Cardiac septum (tissue), 1 donor: ENCODE measurements around the gene TET2. TPM values are rescaled to one million over a fixed set of nuclear protein-coding genes. Genes with fewer than 3 reads are reported as not detected.

Experiments used
- DNase-seq: peaks from one replicate; pipeline ENCODE4 v3.0.0-alpha.2; 2020; ENCODE audit warnings: low spot score
- intact Hi-C: fragments of 100-400 bp; cut with DNase I; formaldehyde crosslinking; loops from one replicate; pipeline ENCODE4 v1.14.0; 2022
- total RNA-seq: library from RNA; stranded (reverse); fragmentation: NEBNext Ultra II Directional; extraction: Animal tissue kit (Norgen Biotek cat#: 25700); gene quantifications from one replicate; pipeline ENCODE4 v1.2.1, GENCODE V29; 2021
- donor health status: DM: no; HTN: no; CAD: no.

TET2 gene
- total RNA-seq, 1 donor from 2014 or later = 19.5 TPM

DNA sequence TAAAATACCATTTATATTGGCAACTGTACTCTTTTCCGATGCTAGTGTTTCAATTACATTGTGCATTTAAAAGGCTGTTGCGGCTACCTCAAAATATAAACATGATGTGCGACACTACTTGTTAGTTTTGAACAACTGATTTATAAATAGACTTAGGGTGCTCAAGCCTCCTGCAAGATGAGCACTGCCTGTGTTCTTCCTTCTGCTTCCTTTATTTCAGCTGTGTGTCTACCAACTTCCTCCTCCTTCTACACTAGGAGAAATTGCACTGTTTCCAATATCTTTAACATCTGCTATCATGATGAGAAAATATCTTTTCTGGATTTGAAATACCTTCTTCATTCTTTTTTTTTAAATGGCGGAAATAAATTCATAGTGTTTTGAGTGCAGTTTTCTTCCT, 24.0 kb downstream of the TET2 start:
- intact Hi-C loops = no loop called here

DNA sequence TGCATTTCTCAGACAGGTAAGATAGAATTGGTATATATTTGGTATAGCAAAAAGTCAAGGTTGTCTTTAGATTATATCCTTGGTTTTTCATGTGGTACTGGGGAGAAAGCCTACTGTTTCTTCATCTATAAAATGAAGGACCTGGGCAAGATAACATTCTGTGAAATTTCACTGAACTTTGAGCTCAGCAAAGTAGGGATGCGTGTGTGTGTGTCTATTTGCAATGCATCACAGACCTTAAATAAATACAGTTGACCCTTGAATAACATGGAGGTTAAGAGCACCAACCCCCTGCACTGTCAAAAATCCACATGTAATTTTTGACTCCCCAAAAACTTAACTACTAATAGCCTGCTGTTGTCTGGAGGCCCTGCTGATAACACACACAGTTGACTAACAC, 25.2 kb downstream of the TET2 start:
- intact Hi-C loops = no loop called here

More for the DNA sequence above, 24.0 kb downstream of the TET2 start:
- DNase-seq = no peak

DNA sequence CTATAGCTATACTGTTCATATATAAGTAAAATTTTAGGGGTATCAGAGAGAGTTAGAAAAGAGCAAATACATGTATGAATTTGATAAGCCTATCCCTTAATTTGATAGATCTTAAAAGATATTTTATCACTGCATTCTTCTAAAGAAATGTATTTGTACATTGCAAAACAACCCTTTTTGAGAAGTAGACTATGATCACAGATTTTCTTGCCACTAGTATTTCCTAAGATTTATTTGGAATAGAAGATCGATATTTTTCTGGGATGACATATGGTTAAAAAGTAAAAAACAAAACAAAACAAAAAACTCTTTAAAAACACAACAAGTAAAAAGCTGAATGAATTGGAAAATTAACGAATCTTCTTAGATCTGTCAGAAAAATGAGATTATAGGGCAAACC, 27.4 kb downstream of the TET2 start:
- no peak for DNase-seq
- intact Hi-C loops = no loop called here

More for the DNA sequence above, 25.2 kb downstream of the TET2 start:
- DNase-seq = no peak

DNA sequence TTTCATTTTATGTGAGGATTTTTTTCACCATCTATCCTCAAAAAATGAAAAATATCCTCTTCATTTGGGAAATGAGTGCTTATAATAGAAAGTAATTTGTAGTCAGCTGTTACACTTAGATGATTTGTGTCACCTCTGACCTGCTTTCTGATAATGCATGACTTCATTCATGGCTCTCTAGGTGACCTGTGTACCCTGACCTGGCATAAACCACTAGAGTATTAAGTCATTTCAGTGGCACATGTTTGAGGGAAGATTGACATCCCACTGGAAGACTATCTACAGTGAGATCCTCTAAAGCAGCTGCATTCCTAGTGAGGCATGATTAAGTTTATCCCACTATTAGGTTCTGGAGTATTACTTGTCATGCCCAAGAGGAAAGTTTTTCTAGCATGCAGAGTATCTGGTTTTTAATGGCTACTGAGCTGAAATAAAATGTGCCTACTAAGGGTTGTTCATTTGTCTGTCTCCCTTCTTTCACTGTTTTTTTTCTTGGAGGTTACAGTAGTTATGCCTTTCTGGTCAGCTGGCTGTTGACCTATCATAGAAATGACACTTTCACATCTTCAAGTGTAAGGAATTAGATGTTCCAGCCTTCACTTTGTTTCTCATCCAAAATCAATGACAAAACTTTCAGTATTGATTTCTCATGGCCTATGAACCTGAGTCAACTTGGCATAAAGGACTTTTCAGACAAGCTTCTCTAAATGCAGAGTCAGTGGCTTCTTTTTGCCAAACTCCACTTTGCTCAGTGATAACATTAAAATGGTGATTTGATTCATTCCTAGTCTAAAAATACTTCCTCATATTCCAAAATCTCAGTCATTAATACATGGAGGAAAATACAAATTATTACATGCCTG, 33.1 kb downstream of the TET2 start:
- DNase-seq = no peak
- intact Hi-C loops = no loop called here

DNA sequence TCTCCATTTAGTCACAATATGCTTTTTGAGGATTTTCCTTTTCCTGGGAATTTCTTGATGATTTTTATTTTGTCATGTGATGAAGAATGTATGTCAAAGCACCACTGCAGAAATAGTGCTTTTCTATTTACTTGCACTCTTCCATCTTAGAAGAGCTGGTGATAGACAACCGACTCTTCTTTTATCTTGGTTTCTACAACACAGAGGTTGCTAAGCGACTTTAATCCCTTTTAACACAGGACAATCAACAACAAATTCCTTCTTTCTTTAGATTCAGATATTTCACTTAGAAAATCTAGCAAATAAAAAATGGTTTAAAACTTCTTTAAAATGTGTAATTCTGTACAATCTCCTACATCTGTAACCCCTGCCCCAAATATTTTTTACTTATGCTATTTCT, 34.6 kb downstream of the TET2 start:
- no peak for DNase-seq
- intact Hi-C loops = no loop called here

DNA sequence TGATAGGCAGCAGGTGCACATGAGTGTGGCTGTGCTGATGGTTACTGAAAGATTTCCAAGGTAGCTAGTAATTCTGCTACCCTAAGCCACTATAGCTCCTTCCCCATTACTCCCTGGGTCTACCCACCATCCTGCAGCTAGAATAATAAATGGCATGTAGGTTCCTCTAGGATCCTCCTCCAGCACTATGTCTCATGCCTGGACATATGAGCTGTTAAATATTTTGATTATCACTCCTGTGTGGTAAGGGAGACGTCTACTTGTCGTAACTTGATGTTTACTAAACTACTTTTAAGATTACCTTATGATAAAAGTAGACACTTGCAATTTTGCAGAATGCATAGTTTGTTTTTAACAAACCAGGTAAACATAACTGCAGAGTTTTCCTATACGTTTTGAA, 35.5 kb downstream of the TET2 start:
- no peak for DNase-seq
- intact Hi-C loops = no loop called here

DNA sequence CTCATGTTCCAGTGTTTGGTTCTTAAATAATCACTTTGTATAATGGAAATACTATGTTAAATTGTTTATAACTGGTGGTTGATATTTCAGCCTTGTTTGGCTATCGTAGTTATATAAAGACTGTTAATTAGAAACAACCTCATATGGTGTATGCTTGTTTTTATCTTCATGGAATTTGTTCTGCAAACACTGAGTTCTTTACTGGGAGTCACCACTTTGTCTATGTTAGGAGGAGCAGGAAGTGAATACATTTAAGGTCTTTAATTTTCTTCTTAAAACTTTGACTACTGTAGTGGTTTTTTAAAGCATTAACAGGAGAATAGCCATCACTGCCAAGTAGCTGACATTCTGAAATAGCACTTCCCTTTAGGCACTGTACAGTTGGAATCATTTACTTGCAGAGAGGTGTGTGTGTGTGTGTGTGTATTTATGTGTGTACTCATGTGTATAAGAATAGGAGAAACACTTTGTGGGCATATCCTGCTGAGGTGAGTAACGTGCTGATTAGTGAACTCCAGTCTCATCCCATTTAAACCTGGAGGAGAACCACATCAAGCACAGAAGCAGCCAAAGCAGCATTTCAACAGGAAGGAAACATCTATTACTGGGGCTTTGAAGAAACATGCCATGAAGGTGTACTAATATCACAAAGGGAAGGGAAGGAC, 37.8 kb downstream of the TET2 start:
- intact Hi-C loops = no loop called here
- no peak for DNase-seq

DNA sequence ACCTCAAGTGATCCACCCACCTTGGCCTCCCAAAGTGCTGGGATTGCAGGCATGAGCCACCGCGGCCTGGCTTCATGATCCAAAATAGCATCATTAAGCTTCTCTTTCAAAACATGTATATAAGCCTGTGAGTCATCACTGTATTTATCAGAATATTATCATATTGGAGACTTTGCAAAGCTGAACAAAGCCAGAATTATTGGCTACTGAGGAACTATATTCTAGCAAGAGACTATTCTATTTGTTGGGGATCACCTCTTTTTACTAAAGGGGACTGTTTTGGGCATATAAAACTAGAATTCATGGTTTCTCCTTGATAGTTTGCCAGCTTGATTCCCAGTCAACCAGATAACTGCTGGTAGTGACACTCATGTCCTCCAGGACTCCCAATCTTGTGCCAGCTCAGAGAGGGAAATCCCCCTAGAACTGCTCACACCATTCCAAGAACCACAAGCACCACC, 40.1 kb downstream of the TET2 start:
- intact Hi-C loops = loop anchor here (5.0 kb wide), 1 partner anchor 51 kb away; no protein-coding TSS in a partner anchor
- DNase-seq = no peak

DNA sequence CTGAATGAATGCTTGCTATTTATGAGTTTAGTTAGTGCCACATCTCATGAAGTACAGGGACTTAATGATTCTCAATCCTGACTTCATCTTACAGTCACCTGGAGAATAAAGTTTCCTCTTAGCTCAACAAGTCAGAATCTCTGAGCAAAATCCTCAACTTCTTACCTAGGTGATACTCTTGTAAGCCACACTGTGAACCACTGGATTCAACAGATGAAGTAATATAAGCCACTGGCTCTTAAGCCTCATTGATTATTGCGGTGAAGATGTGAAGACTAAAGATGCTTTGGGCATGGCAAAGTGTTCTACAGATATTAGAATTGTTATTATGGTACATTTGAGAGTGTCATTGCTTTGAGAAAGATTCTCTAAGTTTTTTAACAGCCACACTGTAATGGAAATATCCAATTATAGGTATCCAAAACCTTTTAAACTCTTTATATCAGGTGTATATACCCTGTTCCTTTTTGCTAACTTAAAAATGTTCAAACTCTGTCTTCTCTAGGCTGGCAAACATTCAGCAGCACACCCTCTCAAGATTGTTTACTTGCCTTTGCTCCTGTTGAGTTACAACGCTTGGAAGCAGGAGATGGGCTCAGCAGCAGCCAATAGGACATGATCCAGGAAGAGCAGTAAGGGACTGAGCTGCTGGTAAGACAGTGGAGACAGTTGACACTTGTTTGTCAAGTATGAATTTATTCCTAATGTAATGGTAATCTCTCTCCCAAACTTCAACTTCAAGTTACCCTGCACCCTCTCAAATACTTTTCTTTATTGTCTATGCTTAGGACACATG, 43.4 kb downstream of the TET2 start:
- DNase-seq = no peak
- intact Hi-C loops = loop anchor here (2.0 to 5.0 kb wide), 2 partner anchors 43 to 47 kb away; partner anchors contain the start of gene TET2

DNA sequence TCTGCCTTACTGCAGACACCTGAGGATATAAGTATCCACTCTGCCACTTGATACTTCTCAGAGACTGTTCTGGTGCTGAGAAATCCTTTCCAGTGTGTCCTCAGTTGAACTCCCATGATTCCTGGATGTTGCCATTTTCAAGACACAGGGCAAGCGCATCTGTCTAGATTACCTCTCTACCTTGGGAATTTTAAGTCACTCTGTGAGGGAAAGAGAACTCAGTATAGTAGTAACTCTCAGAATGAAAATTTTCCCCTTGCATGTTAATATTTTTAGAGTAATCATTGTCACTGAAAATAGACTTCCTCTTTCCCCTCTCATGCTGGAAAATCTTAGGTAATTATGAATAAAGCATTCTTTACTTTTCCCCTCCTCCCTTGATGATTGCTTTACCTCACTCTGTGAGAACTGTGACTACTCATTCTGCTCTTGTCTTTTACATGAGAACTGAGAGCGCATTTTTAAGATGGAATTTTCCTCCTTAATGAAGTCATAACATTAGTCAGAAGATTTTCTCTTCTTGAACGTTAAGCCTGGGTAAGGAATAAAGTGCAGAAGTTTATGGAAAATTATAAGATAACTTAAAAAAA, 45.0 kb downstream of the TET2 start:
- no peak for DNase-seq
- intact Hi-C loops = loop anchor here (2.0 kb wide), 1 partner anchor 45 kb away; the partner anchor contains the start of gene TET2

DNA sequence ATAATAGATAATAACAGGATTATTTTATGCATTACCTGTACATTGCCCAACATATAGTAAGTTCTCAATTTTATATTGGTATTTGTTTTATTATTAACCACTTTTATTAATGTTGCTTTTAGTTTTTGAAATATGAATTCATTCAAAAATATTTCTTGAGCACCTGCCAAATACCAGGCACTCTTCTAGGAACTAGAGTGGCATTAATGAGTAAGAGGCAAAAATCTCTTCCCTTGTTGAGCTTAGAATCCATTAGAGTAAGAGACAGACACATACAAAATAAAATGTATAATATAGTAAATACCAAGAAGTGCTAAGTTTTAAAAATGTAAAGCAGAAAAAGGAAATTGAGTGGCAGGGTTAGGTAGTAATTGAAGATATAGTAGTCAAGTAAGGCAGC, 45.8 kb downstream of the TET2 start:
- DNase-seq = no peak
- intact Hi-C loops = no loop called here

DNA sequence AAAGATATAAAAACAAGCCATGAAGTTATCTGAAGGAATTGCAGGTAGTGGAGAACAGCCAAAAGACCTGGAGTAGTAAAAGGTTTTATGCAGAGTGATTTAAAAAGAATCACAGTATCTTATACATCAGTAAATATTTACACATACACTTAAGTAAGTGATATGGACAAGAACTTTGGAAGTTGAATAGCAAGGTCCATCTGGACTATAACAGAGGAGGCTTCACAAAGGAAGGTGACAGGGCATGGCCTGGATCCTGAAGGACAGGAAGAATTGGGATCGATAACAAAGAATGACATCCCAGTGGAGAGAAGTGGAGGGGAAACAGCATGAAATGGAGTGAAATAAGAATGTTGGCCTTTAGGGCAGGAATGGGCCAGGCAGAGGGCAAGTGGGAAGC, 46.2 kb downstream of the TET2 start:
- no peak for DNase-seq
- intact Hi-C loops = no loop called here

DNA sequence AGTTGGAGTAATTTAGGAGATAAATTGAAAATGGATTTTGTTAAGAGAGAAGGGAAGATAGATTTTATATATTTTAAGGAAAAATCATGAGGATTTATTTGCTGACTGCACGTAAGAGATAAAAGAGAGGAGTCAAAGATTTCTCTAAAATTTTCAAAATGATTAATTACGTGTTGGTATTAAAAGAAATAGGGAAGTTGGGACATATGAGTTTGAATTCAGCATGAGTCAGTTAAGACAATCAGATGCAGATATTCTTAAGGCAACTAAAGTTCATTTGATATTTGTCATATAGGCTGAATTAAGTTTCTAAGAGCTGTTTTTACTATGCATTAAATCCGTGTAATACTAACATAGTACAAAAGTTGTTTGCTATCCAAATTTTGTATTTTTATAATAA, 46.9 kb downstream of the TET2 start:
- no peak for DNase-seq
- intact Hi-C loops = no loop called here

DNA sequence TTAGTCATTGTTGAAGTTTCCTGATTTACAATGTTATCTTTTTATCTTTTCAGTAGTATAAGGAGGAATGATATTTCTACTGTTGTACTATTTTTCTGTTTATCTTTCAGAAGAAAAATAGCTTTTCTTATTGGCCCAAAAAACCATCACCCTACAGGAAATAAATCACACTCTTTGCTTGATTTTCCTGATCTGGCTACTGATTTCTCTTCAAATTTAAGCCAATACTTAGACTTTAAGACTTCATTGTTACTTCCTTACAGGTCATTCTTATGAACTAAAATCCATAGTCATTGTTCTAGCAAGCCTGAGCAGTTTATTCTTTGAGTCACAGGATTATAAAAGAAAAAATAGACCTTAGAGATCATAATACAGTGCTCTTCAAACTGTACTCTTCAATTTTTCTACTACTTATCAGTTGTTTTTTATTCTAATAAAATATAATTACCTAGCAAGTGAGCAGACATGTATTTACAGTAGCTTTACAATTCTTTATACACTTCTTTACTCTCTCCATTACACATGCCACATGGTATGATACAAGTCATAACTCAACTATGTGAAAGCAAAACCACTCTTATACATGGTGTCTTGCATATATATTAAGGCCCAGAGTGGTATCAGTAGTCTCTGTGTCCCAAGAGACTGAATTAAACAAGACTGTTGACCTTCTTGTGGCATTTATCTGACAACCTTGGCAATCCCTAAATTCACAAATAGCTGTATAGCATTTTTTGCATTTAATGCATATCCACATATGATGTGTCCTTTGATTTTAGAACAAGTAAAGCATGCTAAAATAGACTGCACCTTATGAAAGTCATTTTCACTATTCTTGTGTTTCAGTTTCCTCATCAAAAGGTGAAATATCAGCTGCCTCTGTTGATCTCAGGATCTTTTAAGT, 47.9 kb downstream of the TET2 start:
- no peak for DNase-seq
- intact Hi-C loops = no loop called here

DNA sequence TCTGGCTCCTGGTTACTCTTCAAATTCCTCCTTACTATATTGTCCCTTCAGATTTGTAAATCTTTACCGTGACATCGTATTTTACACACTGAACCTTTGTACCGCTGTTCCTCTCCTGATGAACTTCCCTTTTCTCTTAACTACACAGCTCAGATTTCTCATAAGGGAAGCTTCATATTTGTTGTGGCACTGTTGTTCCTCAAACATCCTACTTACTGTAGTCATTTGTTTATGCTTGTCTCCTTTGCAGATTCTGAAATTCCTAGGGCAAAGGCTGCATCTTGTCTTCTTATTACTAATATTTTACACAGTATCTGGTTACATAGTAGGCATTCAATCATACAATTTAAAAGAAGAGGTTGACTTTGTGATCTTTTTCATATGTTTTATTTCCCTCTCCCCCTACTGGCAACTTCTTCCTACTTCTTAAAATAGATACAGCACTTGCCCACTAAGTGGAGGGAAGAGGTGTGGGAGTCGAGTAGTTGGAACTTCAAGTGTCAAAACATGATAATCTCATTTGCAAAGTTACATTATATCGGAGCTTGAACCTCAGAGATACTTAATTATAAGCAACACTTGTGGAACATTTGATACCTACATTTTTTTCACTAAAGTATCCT, 50.0 kb downstream of the TET2 start:
- no peak for DNase-seq
- intact Hi-C loops = no loop called here

DNA sequence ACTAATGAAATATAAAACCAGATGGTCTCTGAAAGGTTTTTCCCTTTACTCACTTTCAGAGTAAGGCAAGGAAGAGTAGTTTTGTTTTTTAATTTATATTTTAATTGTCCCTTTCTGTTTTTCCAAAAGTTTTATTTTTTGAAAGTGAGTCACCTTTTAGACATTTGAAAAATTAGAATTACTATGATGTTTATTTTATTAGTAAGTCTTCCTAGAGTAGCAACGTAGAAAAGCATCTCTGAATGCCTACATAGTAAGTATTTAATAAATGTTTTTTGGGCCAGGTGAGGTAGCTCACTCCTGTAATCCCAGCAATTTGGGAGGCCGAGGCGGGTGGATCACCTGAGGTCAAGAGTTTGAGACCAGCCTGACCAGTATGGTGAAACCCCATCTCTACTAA, 51.1 kb downstream of the TET2 start:
- intact Hi-C loops = no loop called here
- DNase-seq = no peak

DNA sequence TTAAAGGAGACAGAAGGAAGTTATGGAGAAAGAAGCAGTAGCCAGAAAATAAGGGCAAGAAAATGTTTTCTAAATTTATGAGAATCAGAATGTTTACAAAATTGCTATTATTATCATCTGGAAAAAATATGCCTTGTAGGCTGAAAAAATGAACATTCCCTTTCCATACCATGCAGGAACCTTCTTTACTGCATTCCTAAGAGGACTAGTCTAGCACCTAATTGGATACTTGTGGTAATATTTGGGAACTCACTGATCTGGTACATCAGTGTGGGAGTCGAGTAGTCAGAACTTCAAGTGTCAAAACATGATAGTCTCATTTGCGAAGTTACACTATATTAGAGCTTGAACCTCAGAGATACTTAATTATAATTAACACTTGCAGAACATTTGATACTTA, 51.9 kb downstream of the TET2 start:
- intact Hi-C loops = no loop called here
- no peak for DNase-seq

DNA sequence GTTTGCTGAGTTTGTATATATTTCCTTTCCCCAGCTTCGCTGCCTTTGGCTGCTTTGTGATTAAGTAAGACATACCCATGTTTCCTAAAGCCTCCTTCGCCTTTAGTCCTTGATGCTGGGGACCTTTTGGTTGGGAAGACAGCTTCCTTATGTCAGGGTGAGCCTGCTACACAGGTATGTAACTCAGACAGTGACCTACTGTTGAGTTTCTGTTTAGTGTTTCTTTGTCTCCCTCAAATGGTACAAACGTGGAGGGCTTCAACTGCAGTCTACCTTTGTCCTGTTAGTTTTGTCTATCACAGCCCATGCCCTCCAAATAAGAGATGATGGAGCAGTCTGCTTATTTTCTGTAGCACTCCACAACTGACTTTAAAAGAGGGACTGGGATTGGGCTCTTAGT, 59.5 kb downstream of the TET2 start:
- intact Hi-C loops = no loop called here
- no peak for DNase-seq
